ENCODE data around the gene XRCC5. TPM values are rescaled to one million over a fixed set of nuclear protein-coding genes. Genes with fewer than 3 reads are reported as not detected.
"Not testable (repeated sequence)": the region's sequence is repeated elsewhere in the genome, so short reads cannot be mapped to it uniquely, and the experiment has no call there.

XRCC5 gene
- total RNA-seq, 2 donors from 2014 or later = 492 to 493 TPM

- Mint-ChIP-seq H3K4me3 (no peak overlapping the region), H3K4me1 (peaks cover 5% of the 10 kb centered on the region), H3K36me3 (ENCODE audit: low read depth) (peaks cover 90% of the 10 kb centered on the region), H3K9me3 (no peaks in the 10 kb centered on the region), H3K27me3 (ENCODE audit: insufficient read depth) (no peaks in the 10 kb centered on the region), H3K27ac (peak overlapping the region; percentile 1)
- no peak for TF ChIP-seq CTCF (conservative IDR thresholded peaks at IDR 0.05)
- DNase-seq = no peak
- H3K4me1 ChIP-seq (ENCODE audit: control insufficient read depth, insufficient read depth, low read length) = peaks cover 4% of the 10 kb centered on the region
- no peak overlapping the region for H3K27ac ChIP-seq (ENCODE audit: low read depth, low read length)
- peaks cover 96% of the 10 kb centered on the region for H3K36me3 ChIP-seq (ENCODE audit: control insufficient read depth, insufficient read depth, low read length)
- H3K27me3 ChIP-seq (ENCODE audit: control insufficient read depth, insufficient read depth, low read length, poor library complexity, severe bottlenecking) = no peaks in the 10 kb centered on the region
- 92% methylated on average over 4 of the region's 4 CpGs for WGBS, 2 experiments (ENCODE audit: insufficient coverage in 1 of 2, insufficient read length in 1 of 2)
- H3K4me3 ChIP-seq (ENCODE audit: low read length) = no peak overlapping the region
- H3K9me3 ChIP-seq (ENCODE audit: control insufficient read depth, low read length) = no peaks in the 10 kb centered on the region
- H3K9ac ChIP-seq (ENCODE audit: extremely low read depth, low read length, poor library complexity, severe bottlenecking) = peak overlapping the region; percentile 12
Observed at GRCh38 chr2:216134958-216135541, 25.9 kb downstream of the XRCC5 start.

- H3K27me3 ChIP-seq (ENCODE audit: control insufficient read depth, insufficient read depth, low read length, poor library complexity, severe bottlenecking) = no peaks in the 10 kb centered on the region
- H3K9me3 ChIP-seq (ENCODE audit: control insufficient read depth, low read length) = no peaks in the 10 kb centered on the region
- no peaks in the 10 kb centered on the region for H3K4me1 Mint-ChIP-seq
- peak; percentile 65 for DNase-seq
- no peak overlapping the region for H3K9ac ChIP-seq (ENCODE audit: extremely low read depth, low read length, poor library complexity, severe bottlenecking)
- H3K27me3 Mint-ChIP-seq (ENCODE audit: insufficient read depth) = no peaks in the 10 kb centered on the region
- no peak overlapping the region for H3K27ac ChIP-seq (ENCODE audit: low read depth, low read length)
- peaks cover 74% of the 10 kb centered on the region for H3K36me3 Mint-ChIP-seq (ENCODE audit: low read depth)
- H3K9me3 Mint-ChIP-seq = no peaks in the 10 kb centered on the region
- H3K4me1 ChIP-seq (ENCODE audit: control insufficient read depth, insufficient read depth, low read length) = no peaks in the 10 kb centered on the region
- H3K27ac Mint-ChIP-seq = no peak overlapping the region
- no peak overlapping the region for H3K4me3 ChIP-seq (ENCODE audit: low read length)
- TF ChIP-seq CTCF (conservative IDR thresholded peaks at IDR 0.05) = peak; percentile 77
- peaks cover 96% of the 10 kb centered on the region for H3K36me3 ChIP-seq (ENCODE audit: control insufficient read depth, insufficient read depth, low read length)
- H3K4me3 Mint-ChIP-seq = no peak overlapping the region
Observed at GRCh38 chr2:216139884-216140283, 30.7 kb downstream of the XRCC5 start.

- H3K4me1 Mint-ChIP-seq; H3K4me1 ChIP-seq (ENCODE audit: control insufficient read depth, insufficient read depth, low read length); H3K9ac ChIP-seq (ENCODE audit: extremely low read depth, low read length, poor library complexity, severe bottlenecking); DNase-seq; H3K27ac Mint-ChIP-seq; H3K9me3 Mint-ChIP-seq; H3K9me3 ChIP-seq (ENCODE audit: control insufficient read depth, low read length); H3K27me3 Mint-ChIP-seq (ENCODE audit: insufficient read depth); H3K4me3 ChIP-seq (ENCODE audit: low read length); H3K27me3 ChIP-seq (ENCODE audit: control insufficient read depth, insufficient read depth, low read length, poor library complexity, severe bottlenecking); H3K4me3 Mint-ChIP-seq; H3K27ac ChIP-seq (ENCODE audit: low read depth, low read length): not testable (repeated sequence)
- peaks cover 60% of the 10 kb centered on the region for H3K36me3 Mint-ChIP-seq (ENCODE audit: low read depth)
- 96 to 97% methylated on average over 4 of the region's 4 CpGs for WGBS, 2 experiments (ENCODE audit: insufficient coverage in 1 of 2, insufficient read length in 1 of 2)
- H3K36me3 ChIP-seq (ENCODE audit: control insufficient read depth, insufficient read depth, low read length) = peaks cover 98% of the 10 kb centered on the region
Observed at GRCh38 chr2:216141516-216141915, 32.4 kb downstream of the XRCC5 start.

GRCh38 chr2:216142540-216142939 lies 33.4 kb downstream of the XRCC5 start:
- Histone ChIP-seq H3K27me3 (ENCODE audit: control insufficient read depth, insufficient read depth, low read length, poor library complexity, severe bottlenecking) (no peaks in the 10 kb centered on the region), H3K27ac (ENCODE audit: low read depth, low read length) (no peak overlapping the region), H3K36me3 (ENCODE audit: control insufficient read depth, insufficient read depth, low read length) (peaks cover 98% of the 10 kb centered on the region), H3K9me3 (ENCODE audit: control insufficient read depth, low read length) (no peaks in the 10 kb centered on the region), H3K9ac (ENCODE audit: extremely low read depth, low read length, poor library complexity, severe bottlenecking) (no peak overlapping the region), H3K4me3 (ENCODE audit: low read length) (no peak overlapping the region), H3K4me1 (ENCODE audit: control insufficient read depth, insufficient read depth, low read length) (peaks cover 3% of the 10 kb centered on the region)
- 93% methylated on average over 1 of the region's 1 CpG; no CpG with 5 or more reads in 1 of the 2 experiments for WGBS, 2 experiments (ENCODE audit: insufficient coverage in 1 of 2, insufficient read length in 1 of 2)
- no peak for TF ChIP-seq CTCF (conservative IDR thresholded peaks at IDR 0.05)
- Mint-ChIP-seq H3K4me3 (no peak overlapping the region), H3K4me1 (peaks cover 10% of the 10 kb centered on the region), H3K36me3 (ENCODE audit: low read depth) (peaks cover 61% of the 10 kb centered on the region), H3K27ac (no peak overlapping the region), H3K9me3 (no peaks in the 10 kb centered on the region), H3K27me3 (ENCODE audit: insufficient read depth) (no peaks in the 10 kb centered on the region)
- no peak for DNase-seq
